Heart left ventricle (tissue), 13 donors: ENCODE measurements around the gene PRR13.

Experiments
- POLR2A ChIP-seq, 2 donors: fragments of 450-650 bp; IDR thresholded peaks; one replicate each; pipeline ENCODE4 v1.6.1; 2017; ENCODE audit warnings: antibody characterized with exemption in 2 of 2, mild to moderate bottlenecking in 2 of 2, moderate library complexity in 2 of 2
- TF ChIP-seq, protein P1 (sequence below), 12 donors: fragments of 200-600 bp; sonication (generic) in 4 of 12; IDR thresholded peaks; one replicate each; pipeline versions ENCODE4 v1.5.0 to v1.8.0; 2018 to 2022; ENCODE audit warnings: antibody characterized with exemption in 12 of 12, mild to moderate bottlenecking in 5 of 12
- donor health status: ischemic (EF 13 %, LVEDD 7.1; RV severe dilation, severe dysfunction).
- donor health status: DM: no; HTN: yes; CAD: no.
- donor health status: DM: no; HTN: no; CAD: no.
- donor health status: ischemic (EF 25% LVEDD 6.9; RV normal size, moderate dysfunction).
- donor health status: ischemic (EF 25% LVEDD 5.7; RV mildly dilated, moderate dysfunction).
- donor health status: ischemic (EF 35%, LVEDD 5.7; RV mildly dilated, moderate dysfunction).
- donor health status: nonischemic (EF 11% LVEDD 7.7; RV severe dilation, severe dysfunction).
- donor health status: DM: yes; HTN: yes; CAD: no.
- donor health status: PGD.
- donor health status: ischemic (EF 29% LVEDD 5.4; RV normal size, mild dysfunction).
- donor health status: nonischemic (EF 23%, LVEDD 6.1; RV moderate dilation, normal function).

- TF ChIP-seq, protein P1, sequence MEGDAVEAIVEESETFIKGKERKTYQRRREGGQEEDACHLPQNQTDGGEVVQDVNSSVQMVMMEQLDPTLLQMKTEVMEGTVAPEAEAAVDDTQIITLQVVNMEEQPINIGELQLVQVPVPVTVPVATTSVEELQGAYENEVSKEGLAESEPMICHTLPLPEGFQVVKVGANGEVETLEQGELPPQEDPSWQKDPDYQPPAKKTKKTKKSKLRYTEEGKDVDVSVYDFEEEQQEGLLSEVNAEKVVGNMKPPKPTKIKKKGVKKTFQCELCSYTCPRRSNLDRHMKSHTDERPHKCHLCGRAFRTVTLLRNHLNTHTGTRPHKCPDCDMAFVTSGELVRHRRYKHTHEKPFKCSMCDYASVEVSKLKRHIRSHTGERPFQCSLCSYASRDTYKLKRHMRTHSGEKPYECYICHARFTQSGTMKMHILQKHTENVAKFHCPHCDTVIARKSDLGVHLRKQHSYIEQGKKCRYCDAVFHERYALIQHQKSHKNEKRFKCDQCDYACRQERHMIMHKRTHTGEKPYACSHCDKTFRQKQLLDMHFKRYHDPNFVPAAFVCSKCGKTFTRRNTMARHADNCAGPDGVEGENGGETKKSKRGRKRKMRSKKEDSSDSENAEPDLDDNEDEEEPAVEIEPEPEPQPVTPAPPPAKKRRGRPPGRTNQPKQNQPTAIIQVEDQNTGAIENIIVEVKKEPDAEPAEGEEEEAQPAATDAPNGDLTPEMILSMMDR (IDR thresholded peaks at IDR 0.05), result no peak
- TF ChIP-seq POLR2A (IDR thresholded peaks at IDR 0.05), result no peak
Observed at GRCh38 chr12:53479331-53479730, 37.8 kb downstream of the PRR13 start.
